ENCODE measurements around the gene NANOG. TPM values are rescaled to one million over a fixed set of nuclear protein-coding genes. Genes with fewer than 3 reads are reported as not detected.
"Not testable (repeated sequence)": the region's sequence is repeated elsewhere in the genome, so short reads cannot be mapped to it uniquely, and the experiment has no call there.

Gene NANOG
- total RNA-seq, 1 donor from 2014 or later: not detected

DNA sequence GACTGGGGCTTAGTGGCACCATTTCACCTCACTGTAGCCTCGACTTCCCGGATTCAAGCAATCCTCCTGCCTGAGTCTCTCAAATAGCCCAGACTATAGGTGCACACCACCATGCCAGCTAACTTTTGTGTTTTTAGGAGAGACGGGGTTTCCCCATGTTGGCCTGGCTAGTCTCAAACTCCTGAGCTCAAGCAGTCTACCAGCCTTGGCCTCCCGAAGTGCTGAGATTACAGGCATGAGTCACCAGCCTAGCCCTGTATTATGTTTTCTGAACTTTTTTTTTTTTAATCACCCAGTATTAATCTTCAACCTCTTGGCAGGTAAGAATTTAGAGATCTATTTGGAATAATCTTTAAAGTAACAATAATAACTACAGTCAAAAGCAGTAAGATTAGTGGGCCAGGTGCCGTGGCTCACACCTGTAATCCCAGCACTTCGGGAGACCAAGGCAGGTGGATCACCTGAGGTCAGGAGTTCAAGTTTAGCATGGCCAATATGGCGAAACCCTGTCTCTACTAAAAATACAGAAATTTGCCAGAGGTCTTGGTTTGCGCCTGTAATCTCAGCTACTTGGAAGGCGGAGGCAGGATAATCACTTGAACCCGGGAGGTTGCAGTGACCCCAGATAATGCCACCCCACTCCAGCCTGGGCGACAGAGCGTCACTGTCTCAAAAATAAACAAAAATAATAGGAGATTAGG is 8.6 kb downstream of the NANOG start:
- DNase-seq (ENCODE audit: low spot score): no peak
- Mint-ChIP-seq H3K36me3 (ENCODE audit: low read depth) (no peaks in the 10 kb centered on the region), H3K27me3 (ENCODE audit: low read depth) (peaks cover 3% of the 10 kb centered on the region), H3K27ac (ENCODE audit: unreplicated experiment) (no peak overlapping the region), H3K4me1 (ENCODE audit: low read depth) (peaks cover 3% of the 10 kb centered on the region), H3K9me3 (ENCODE audit: low read depth) (no peaks in the 10 kb centered on the region), H3K4me3 (ENCODE audit: unreplicated experiment) (no peak overlapping the region)
- TF ChIP-seq, protein P1, sequence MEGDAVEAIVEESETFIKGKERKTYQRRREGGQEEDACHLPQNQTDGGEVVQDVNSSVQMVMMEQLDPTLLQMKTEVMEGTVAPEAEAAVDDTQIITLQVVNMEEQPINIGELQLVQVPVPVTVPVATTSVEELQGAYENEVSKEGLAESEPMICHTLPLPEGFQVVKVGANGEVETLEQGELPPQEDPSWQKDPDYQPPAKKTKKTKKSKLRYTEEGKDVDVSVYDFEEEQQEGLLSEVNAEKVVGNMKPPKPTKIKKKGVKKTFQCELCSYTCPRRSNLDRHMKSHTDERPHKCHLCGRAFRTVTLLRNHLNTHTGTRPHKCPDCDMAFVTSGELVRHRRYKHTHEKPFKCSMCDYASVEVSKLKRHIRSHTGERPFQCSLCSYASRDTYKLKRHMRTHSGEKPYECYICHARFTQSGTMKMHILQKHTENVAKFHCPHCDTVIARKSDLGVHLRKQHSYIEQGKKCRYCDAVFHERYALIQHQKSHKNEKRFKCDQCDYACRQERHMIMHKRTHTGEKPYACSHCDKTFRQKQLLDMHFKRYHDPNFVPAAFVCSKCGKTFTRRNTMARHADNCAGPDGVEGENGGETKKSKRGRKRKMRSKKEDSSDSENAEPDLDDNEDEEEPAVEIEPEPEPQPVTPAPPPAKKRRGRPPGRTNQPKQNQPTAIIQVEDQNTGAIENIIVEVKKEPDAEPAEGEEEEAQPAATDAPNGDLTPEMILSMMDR (IDR thresholded peaks at IDR 0.05): no peak

DNA sequence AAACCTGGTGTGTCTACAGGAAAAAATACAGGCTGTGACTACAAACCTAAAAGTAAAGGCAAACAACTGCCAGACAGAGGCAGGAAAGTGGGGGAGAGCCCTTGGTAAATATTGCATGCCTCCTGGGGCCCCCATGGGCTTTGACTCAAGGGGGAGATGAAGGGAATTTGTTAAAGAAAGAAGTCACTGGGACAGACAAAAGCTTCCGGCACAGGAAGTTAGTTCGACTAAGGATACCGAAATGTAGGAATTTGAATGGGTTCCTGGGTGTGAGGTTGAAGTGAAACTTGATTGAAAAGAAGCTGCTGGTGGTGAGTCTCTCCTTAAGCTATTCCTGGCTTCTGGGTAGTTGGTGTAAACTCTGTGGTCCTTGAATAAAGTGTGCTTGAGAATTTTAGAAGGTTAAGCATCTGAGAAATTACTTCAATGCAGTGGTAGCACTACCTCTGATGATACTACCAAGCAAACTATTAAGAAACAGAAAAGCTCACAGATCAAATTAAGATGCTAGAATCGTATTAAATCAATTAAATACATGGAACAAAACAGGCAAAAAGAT is 9.6 kb downstream of the NANOG start:
- H3K4me3 Mint-ChIP-seq (ENCODE audit: unreplicated experiment); H3K9me3 Mint-ChIP-seq (ENCODE audit: low read depth); H3K36me3 Mint-ChIP-seq (ENCODE audit: low read depth); H3K27ac Mint-ChIP-seq (ENCODE audit: unreplicated experiment); H3K4me1 Mint-ChIP-seq (ENCODE audit: low read depth); DNase-seq (ENCODE audit: low spot score); H3K27me3 Mint-ChIP-seq (ENCODE audit: low read depth): not testable (repeated sequence)

DNA sequence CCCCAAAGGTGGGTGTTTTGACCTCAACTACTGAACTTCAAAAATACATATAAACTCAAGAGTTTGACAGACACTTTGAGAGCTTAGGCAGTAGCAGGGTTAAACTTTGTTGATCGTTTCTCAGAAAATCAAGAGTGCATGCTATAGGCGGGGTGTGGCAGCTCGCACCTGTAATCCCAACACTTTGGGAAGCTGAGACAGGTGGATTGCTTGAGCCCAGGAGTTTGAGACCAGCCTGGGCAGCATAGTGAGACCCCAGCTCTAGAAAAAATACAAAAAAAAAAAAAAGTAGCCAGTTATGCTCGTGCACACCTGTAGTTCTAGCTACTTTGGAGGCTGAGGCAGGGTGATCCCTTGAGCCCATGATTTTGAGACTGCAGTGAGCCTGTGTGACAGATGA is 12.3 kb downstream of the NANOG start:
- no peaks in the 10 kb centered on the region for H3K9me3 Mint-ChIP-seq (ENCODE audit: low read depth)

DNA sequence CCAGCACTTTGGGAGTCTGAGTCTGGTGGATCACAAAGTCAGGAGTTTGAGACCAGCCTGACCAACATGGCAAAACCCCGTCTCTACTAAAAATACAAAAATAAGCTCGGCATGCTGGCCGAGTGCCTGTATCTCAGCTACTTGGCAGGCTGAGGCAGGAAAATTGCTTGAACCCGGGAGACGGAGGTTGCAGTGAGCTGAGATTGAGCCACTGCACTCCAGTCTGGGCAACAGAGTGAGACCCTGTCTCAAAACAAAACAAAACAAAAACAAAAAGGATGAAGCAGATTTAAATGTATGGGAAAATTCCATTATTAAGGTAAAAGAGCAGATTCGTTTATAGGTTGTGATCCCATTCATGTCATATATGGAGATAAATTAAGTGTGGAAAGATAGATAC is 17.1 kb downstream of the NANOG start:
- not testable (repeated sequence) for H3K27ac Mint-ChIP-seq (ENCODE audit: unreplicated experiment); H3K4me3 Mint-ChIP-seq (ENCODE audit: unreplicated experiment); DNase-seq (ENCODE audit: low spot score); H3K9me3 Mint-ChIP-seq (ENCODE audit: low read depth); H3K27me3 Mint-ChIP-seq (ENCODE audit: low read depth); H3K36me3 Mint-ChIP-seq (ENCODE audit: low read depth); H3K4me1 Mint-ChIP-seq (ENCODE audit: low read depth)

More for the DNA sequence above, 12.3 kb downstream of the NANOG start:
- Mint-ChIP-seq H3K36me3 (ENCODE audit: low read depth) (no peaks in the 10 kb centered on the region), H3K27me3 (ENCODE audit: low read depth) (no peaks in the 10 kb centered on the region), H3K27ac (ENCODE audit: unreplicated experiment) (no peak overlapping the region), H3K4me1 (ENCODE audit: low read depth) (peaks cover 12% of the 10 kb centered on the region), H3K4me3 (ENCODE audit: unreplicated experiment) (no peak overlapping the region)
- no peak for DNase-seq (ENCODE audit: low spot score)
- TF ChIP-seq, protein P1 (IDR thresholded peaks at IDR 0.05): no peak

DNA sequence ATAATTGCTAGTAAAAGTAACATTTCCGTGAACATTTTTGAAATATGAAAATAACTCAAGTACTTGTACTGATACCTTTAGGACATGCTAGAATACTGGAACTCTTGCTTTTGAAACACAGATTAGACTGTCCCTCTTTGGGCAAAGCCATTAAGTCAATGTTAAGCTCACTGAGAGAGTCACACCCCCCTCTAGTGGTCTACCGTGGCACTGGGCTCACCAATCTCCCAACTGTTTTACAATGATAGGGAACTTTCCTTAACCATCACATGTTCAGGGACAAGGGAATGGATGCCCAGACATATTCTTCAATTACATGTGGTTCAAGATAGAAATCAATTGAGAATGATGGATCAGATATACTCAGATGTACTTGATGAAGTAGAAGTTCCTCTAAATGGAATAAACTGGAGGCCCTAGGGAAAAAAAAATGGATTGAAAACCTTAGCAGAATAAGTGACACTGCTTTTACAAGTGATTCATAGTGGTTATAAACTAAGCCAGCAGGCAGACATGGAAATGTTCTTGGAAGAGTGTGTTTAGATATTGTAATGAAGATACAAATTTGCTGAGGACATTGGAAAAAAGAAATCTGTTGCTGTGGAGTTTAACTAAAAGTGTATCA is 17.8 kb downstream of the NANOG start:
- Mint-ChIP-seq H3K27ac (ENCODE audit: unreplicated experiment) (no peak overlapping the region), H3K9me3 (ENCODE audit: low read depth) (no peaks in the 10 kb centered on the region), H3K27me3 (ENCODE audit: low read depth) (peaks cover 1% of the 10 kb centered on the region), H3K4me3 (ENCODE audit: unreplicated experiment) (no peak overlapping the region), H3K4me1 (ENCODE audit: low read depth) (peaks cover 9% of the 10 kb centered on the region), H3K36me3 (ENCODE audit: low read depth) (no peaks in the 10 kb centered on the region)
- DNase-seq (ENCODE audit: low spot score): no peak
- TF ChIP-seq, protein P1 (IDR thresholded peaks at IDR 0.05): peak; percentile 94

DNA sequence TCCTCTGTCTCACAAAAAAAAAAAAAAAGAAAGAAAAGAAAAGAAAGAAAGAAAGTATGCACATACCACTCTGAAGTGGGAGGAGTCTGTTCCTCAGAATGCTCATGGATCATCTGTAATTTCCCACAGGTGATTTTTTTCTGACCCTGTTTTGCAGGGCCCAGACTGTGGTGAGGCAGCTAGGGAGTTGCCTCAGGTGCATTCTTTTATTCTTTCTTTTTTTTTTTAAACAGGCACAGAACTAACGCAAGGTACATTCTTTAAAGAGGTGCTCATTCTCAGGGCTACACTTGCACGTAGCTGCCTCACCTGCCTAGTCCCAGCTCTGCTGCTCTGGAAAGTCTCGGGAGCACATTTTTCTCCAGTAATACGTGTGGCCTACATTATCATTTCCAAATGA is 36.6 kb downstream of the NANOG start:
- H3K27me3 Mint-ChIP-seq (ENCODE audit: low read depth); H3K27ac Mint-ChIP-seq (ENCODE audit: unreplicated experiment); H3K4me3 Mint-ChIP-seq (ENCODE audit: unreplicated experiment); DNase-seq (ENCODE audit: low spot score); H3K9me3 Mint-ChIP-seq (ENCODE audit: low read depth); H3K36me3 Mint-ChIP-seq (ENCODE audit: low read depth); H3K4me1 Mint-ChIP-seq (ENCODE audit: low read depth): not testable (repeated sequence)

DNA sequence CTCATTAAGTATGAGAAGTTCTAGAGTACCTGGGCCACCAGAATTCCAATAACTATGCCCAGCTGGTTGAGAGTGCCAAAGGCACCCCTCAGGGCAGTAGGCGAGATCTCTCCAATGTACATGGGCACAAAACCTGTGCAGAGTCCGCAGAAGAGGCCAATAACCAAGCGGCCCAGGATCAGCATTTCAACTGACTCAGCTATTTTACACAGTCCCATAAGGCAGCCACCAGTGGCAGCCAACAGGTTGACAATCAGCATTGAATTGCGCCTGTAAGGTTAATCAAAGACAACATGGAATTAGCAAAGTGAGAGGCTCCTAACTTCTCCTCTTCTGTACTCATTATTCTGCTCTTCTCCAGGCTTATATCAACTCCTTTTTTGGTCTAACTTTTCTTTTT is 40.5 kb downstream of the NANOG start:
- H3K4me3 Mint-ChIP-seq (ENCODE audit: unreplicated experiment); H3K27me3 Mint-ChIP-seq (ENCODE audit: low read depth); H3K4me1 Mint-ChIP-seq (ENCODE audit: low read depth); H3K27ac Mint-ChIP-seq (ENCODE audit: unreplicated experiment); H3K36me3 Mint-ChIP-seq (ENCODE audit: low read depth); DNase-seq (ENCODE audit: low spot score); H3K9me3 Mint-ChIP-seq (ENCODE audit: low read depth): not testable (repeated sequence)

All from chondrocyte (in vitro differentiated cells).